ENCODE measurements around the gene EMSY.

The EMSY gene

GRCh38 chr11:76456571-76456970 is 11.8 kb downstream of the EMSY start:
- TF ChIP-seq ZFX (IDR thresholded peaks at IDR 0.05; ENCODE audit: borderline replicate concordance) (no peak), CTCF (IDR thresholded peaks at IDR 0.05) (no peak)

GRCh38 chr11:76459299-76459698 is 14.5 kb downstream of the EMSY start:
- H3K27ac ChIP-seq: no peak overlapping the region
- TF ChIP-seq ZFX (IDR thresholded peaks at IDR 0.05; ENCODE audit: borderline replicate concordance) (no peak), CTCF (IDR thresholded peaks at IDR 0.05) (peak; percentile 61)

More at GRCh38 chr11:76456571-76456970, 11.8 kb downstream of the EMSY start:
- no peak overlapping the region for H3K27ac ChIP-seq

GRCh38 chr11:76459846-76460245 is 15.0 kb downstream of the EMSY start:
- no peak for TF ChIP-seq CTCF (IDR thresholded peaks at IDR 0.05)
- no peak overlapping the region for H3K27ac ChIP-seq

DNA sequence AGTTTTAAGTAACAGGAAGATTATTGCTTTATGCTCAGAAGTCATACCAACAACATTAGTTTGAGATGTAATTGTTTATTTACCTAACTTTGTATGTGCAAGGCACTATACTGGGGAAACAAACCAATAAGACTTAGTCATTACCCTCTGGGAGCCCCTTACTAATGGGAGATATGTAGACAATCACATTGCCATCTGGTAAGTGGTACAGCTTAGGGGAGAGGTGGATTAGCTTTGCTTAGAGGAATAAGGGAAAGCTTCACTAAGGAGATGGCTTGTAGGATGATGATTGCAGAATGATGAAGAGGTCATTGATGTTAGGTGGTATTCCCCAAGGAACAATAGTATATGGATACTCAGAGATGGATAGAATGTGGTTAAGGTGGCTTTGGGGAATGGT is 17.5 kb downstream of the EMSY start:
- no peak overlapping the region for H3K27ac ChIP-seq
- TF ChIP-seq CTCF (IDR thresholded peaks at IDR 0.05) (no peak), ZFX (IDR thresholded peaks at IDR 0.05; ENCODE audit: borderline replicate concordance) (no peak)

DNA sequence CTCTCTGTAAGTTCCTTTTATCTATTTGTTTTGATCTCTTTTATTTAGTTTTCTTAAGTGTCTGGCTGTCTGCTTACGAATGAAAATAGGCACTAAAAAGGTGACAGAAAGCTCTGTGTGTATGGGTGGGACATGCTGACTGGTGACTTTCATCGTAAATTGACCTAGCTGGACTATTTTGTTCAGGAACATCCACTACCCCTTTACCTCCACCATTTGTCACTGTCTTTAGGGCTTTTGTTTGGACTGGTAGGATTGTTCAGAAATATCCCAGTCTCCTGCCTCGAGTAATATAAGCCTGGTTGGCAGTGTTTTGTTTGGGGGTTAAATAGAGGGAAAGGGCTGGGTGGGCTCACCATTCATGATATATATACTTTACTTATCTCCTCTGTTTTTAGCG is 20.9 kb downstream of the EMSY start:
- no peak overlapping the region for H3K27ac ChIP-seq
- TF ChIP-seq ZFX (IDR thresholded peaks at IDR 0.05; ENCODE audit: borderline replicate concordance) (no peak), CTCF (IDR thresholded peaks at IDR 0.05) (no peak)

DNA sequence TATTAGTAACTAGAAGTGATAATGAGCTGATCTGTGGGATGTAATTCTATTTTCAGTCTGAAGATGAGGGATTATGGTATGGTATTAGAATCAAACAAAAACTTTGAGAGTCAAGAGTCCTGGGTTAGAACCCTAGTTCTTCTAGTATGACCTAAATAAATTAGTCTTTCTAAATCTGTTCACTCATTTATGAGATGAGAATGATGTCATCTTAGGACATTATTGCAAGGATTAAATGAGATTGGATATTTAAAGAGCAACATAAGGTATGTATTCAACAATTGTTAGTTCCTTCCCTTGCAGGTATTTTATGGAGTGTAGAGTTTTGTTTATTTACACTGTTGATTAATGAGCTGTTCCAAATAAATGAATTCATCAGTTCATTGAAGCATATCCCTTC is 21.8 kb downstream of the EMSY start:
- no peak overlapping the region for H3K27ac ChIP-seq
- TF ChIP-seq ZFX (IDR thresholded peaks at IDR 0.05; ENCODE audit: borderline replicate concordance): no peak
- no peak for TF ChIP-seq CTCF (IDR thresholded peaks at IDR 0.05)

GRCh38 chr11:76469141-76469540 is 24.3 kb downstream of the EMSY start:
- no peak overlapping the region for H3K27ac ChIP-seq
- TF ChIP-seq CTCF (IDR thresholded peaks at IDR 0.05) (no peak), ZFX (IDR thresholded peaks at IDR 0.05; ENCODE audit: borderline replicate concordance) (no peak)

All from 22Rv1 (cell line).